Keratinocyte (primary cell): ENCODE data around the gene UNC5A. TPM values are rescaled to one million over a fixed set of nuclear protein-coding genes. Genes with fewer than 3 reads are reported as not detected.
A peak's percentile ranks its signal among the peaks of the same experiment; 100 is the strongest.

ENCODE experiments used
- DNase-seq: peaks from one replicate; pipeline ENCODE4 v3.0.0-alpha.2; 2011; ENCODE audit warnings: low read depth, missing footprints, low spot score
- FAIRE-seq: peaks from 2 replicates; lab custom pipeline; 2011; peaks lifted over from hg19 to GRCh38; lab: Jason Lieb, UNC
- H2AFZ ChIP-seq: 2 replicates; pipeline ENCODE4 v1.6.0; 2012; ENCODE audit warnings: low read length, control low read depth, inconsistent platforms; ENCODE audit not compliant: control insufficient read depth
- H3K27ac ChIP-seq: 2 replicates; pipeline ENCODE4 v1.5.1; 2011; ENCODE audit warnings: low read length; ENCODE audit not compliant: control insufficient read depth, insufficient read depth
- H3K27me3 ChIP-seq: 3 replicates; pipeline ENCODE4 v1.6.0; 2011; ENCODE audit warnings: low read length; ENCODE audit not compliant: control insufficient read depth, insufficient read depth; ENCODE audit errors: extremely low read depth
- H3K36me3 ChIP-seq, 2 experiments: 2 replicates in 1 of 2; 3 replicates in 1 of 2; pipeline ENCODE4 v1.5.1; 2011; ENCODE audit warnings: low read length in 2 of 2, mild to moderate bottlenecking in 1 of 2; ENCODE audit not compliant: control insufficient read depth in 2 of 2, insufficient read depth in 2 of 2; ENCODE audit errors: extremely low read depth in 1 of 2
- H3K4me1 ChIP-seq: 3 replicates; pipeline ENCODE4 v1.5.1; 2011; ENCODE audit warnings: low read length; ENCODE audit not compliant: control insufficient read depth, insufficient read depth; ENCODE audit errors: extremely low read depth
- H3K4me2 ChIP-seq: 3 replicates; pipeline ENCODE4 v1.6.0; 2011; ENCODE audit warnings: low read depth, low read length; ENCODE audit not compliant: control insufficient read depth, insufficient read depth; ENCODE audit errors: extremely low read depth
- H3K4me3 ChIP-seq, 3 experiments: fragments of 200-600 bp in 1 of 3; sonication (generic) in 1 of 3; 2 replicates in 2 of 3; 3 replicates in 1 of 3; pipeline ENCODE4 v1.5.1; 2011 to 2016; ENCODE audit warnings: low read length in 3 of 3, mild to moderate bottlenecking in 3 of 3, control low read depth in 2 of 3, inconsistent platforms in 1 of 3, low read depth in 1 of 3, mixed read lengths in 1 of 3, mixed run types in 1 of 3, moderate library complexity in 1 of 3; ENCODE audit not compliant: control insufficient read depth in 2 of 3, insufficient read depth in 2 of 3; ENCODE audit errors: extremely low read depth in 1 of 3
- H3K79me2 ChIP-seq: 2 replicates; pipeline ENCODE4 v1.6.0; 2012; ENCODE audit warnings: low read length; ENCODE audit not compliant: control insufficient read depth, insufficient read depth
- H3K9ac ChIP-seq: 3 replicates; pipeline ENCODE4 v1.6.0; 2011; ENCODE audit warnings: low read length; ENCODE audit not compliant: control insufficient read depth, insufficient read depth; ENCODE audit errors: extremely low read depth
- H3K9me1 ChIP-seq: 3 replicates; pipeline ENCODE4 v1.6.0; 2011; ENCODE audit warnings: low read length; ENCODE audit not compliant: control insufficient read depth, insufficient read depth; ENCODE audit errors: extremely low read depth
- H3K9me3 ChIP-seq: 2 replicates; pipeline ENCODE4 v1.5.1; 2012; ENCODE audit warnings: low read depth, low read length; ENCODE audit not compliant: control insufficient read depth
- H4K20me1 ChIP-seq: 3 replicates; pipeline ENCODE4 v1.6.0; 2011; ENCODE audit warnings: low read length; ENCODE audit not compliant: control insufficient read depth, insufficient read depth; ENCODE audit errors: extremely low read depth
- EZH2 ChIP-seq: IDR thresholded peaks from one replicate; pipeline ENCODE4 v1.6.1; 2012; ENCODE audit warnings: inconsistent platforms, mild to moderate bottlenecking, low read length, moderate library complexity
- dilution Hi-C: fragments of 300-500 bp; cut with MboI; formaldehyde crosslinking; loops from one replicate; pipeline ENCODE4 v1.7.0; 2020; ENCODE audit warnings: low sequenced_read_pairs; ENCODE audit not compliant: extremely low pct_ligation_motif_present
- polyA plus RNA-seq, 5 experiments: library from polyadenylated mRNA; depleted of rRNA in 3 of 5; stranded (reverse) in 3 of 5; stranded (forward) in 1 of 5; unstranded in 1 of 5; fragments of >200 nt; gene quantifications; 1 replicate in 1 of 5; 2 replicates in 3 of 5; 3 replicates in 1 of 5; pipeline versions ENCODE4 v1.2.1 to v1.2.3, GENCODE V29; 2011 to 2012; ENCODE audit warnings: missing spikeins in 2 of 5, low read depth in 1 of 5, low replicate concordance in 1 of 5
- TF ChIP-seq, protein P1 (sequence below), 3 experiments: IDR thresholded peaks in 1 of 3; conservative IDR thresholded peaks in 1 of 3; optimal IDR thresholded peaks in 1 of 3; 2 replicates in 2 of 3; 3 replicates in 1 of 3; pipeline versions ENCODE3 to v1.5.1; 2011; ENCODE audit warnings: low read length in 3 of 3, mild to moderate bottlenecking in 3 of 3, moderate library complexity in 2 of 3, control low read depth in 1 of 3, inconsistent platforms in 1 of 3; ENCODE audit not compliant: insufficient read depth in 2 of 3; ENCODE audit errors: extremely low read depth in 1 of 3

The UNC5A gene
- polyA plus RNA-seq, 1 donor (not counting 4 experiments of a cell fraction or from before 2014, with no cell fraction given) = not detected

DNA sequence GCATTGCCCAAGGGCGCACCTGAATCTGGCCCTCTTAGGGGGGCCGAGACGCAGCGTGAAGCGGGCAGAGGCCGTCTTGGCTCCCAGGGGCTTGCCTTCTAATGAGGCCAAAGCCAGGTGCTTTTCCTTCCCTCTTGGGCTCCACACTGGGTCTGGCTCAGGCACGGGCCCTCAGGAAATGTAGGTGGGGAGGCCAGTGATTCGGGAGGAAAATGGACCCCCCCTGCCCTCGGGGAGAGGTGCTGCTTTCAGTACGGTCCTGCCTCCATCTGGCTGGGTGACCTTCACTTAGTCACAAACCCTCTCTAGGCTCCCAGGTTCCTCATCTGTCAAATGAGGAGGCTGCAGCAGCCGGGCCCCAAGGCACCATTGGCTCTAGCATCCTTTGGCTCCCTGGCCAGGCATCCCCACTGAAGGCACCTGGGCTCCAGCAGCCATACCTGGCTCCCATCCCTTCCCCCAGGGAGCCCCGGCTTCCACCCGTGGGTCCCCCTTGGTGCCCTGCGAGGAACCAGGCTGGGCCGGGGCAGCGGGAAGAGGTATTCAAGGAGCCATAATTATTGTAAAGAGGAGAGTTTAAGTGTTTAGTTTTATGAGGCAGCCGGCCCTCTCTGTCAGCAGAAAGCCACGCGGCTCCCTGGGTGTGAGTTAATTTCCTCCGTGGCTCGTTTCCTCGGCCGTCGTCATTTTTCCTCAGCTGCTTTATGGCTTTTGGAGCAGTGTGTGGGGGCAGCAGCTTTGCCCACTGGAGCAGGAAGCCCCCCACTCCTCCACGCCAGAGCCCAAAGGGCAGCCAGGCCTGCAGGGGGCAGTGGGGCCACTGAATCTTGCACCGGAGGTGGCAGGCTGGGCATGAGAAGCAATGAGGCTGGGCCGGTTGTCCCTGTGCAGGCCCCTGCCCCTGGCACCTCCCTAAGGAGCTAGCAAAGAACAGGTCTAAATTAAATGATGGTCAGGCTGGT, 24.9 kb upstream of the UNC5A start:
- no peak for TF ChIP-seq EZH2
- TF ChIP-seq, protein P1, sequence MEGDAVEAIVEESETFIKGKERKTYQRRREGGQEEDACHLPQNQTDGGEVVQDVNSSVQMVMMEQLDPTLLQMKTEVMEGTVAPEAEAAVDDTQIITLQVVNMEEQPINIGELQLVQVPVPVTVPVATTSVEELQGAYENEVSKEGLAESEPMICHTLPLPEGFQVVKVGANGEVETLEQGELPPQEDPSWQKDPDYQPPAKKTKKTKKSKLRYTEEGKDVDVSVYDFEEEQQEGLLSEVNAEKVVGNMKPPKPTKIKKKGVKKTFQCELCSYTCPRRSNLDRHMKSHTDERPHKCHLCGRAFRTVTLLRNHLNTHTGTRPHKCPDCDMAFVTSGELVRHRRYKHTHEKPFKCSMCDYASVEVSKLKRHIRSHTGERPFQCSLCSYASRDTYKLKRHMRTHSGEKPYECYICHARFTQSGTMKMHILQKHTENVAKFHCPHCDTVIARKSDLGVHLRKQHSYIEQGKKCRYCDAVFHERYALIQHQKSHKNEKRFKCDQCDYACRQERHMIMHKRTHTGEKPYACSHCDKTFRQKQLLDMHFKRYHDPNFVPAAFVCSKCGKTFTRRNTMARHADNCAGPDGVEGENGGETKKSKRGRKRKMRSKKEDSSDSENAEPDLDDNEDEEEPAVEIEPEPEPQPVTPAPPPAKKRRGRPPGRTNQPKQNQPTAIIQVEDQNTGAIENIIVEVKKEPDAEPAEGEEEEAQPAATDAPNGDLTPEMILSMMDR (optimal IDR thresholded peaks at IDR 0.05 in 1 of 3, IDR thresholded peaks at IDR 0.05 in 1 of 3, conservative IDR thresholded peaks at IDR 0.05 in 1 of 3; ENCODE audit: extremely low read depth in 1 of 3, insufficient read depth in 2 of 3, low read length in 3 of 3) = no peak
- Histone ChIP-seq H3K4me3 (no peak overlapping the region), H3K36me3 (no peaks in the 10 kb centered on the region), H3K4me1 (peaks cover 32% of the 10 kb centered on the region), H3K79me2 (no peaks in the 10 kb centered on the region), H3K9me1 (no peaks in the 10 kb centered on the region), H3K9me3 (no peaks in the 10 kb centered on the region), H3K27me3 (peaks cover 9% of the 10 kb centered on the region), H3K9ac (no peak overlapping the region), H2AFZ (no peak overlapping the region), H3K4me2 (no peak overlapping the region), H3K27ac (no peak overlapping the region), H4K20me1 (no peaks in the 10 kb centered on the region)
- DNase-seq (no peak), FAIRE-seq (no peak)
- dilution Hi-C loops = no loop called here

DNA sequence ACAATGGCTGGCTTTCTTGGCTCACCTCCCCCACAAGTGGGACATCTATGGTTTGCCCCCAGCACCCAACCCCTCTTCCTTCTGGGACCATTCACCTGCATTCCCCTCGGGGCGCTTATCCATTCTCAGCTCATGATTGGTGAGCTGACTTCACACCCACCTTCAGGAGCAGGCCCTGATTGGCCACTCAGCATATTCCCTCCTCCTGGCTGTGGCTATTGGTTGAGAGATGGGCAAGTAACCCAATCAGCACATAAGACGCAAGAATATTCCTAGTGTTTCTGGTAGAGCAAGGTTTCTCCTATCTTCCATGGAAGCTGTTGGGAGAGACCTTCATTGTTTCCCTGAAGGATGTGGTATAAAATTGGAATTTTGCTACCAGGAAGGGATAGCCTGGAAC, 22.7 kb upstream of the UNC5A start:
- Histone ChIP-seq H3K79me2 (no peaks in the 10 kb centered on the region), H4K20me1 (no peaks in the 10 kb centered on the region), H2AFZ (no peak overlapping the region), H3K27me3 (peaks cover 4% of the 10 kb centered on the region), H3K9ac (no peak overlapping the region), H3K9me1 (no peaks in the 10 kb centered on the region), H3K4me1 (peaks cover 32% of the 10 kb centered on the region), H3K27ac (no peak overlapping the region), H3K4me3 (no peak overlapping the region), H3K4me2 (peak overlapping the region; percentile 16), H3K36me3 (no peaks in the 10 kb centered on the region), H3K9me3 (no peaks in the 10 kb centered on the region)
- DNase-seq (no peak), FAIRE-seq (no peak)
- dilution Hi-C loops = no loop called here
- TF ChIP-seq, protein P1 (optimal IDR thresholded peaks at IDR 0.05 in 1 of 3, IDR thresholded peaks at IDR 0.05 in 1 of 3, conservative IDR thresholded peaks at IDR 0.05 in 1 of 3; ENCODE audit: extremely low read depth in 1 of 3, insufficient read depth in 2 of 3, low read length in 3 of 3) = no peak
- TF ChIP-seq EZH2 = no peak
